Adipocyte (in vitro differentiated cells): ENCODE data around the gene TMEM45A.
A peak's percentile ranks its signal among the peaks of the same experiment; 100 is the strongest.

ENCODE experiments used
- DNase-seq: peaks from one replicate; pipeline ENCODE4 v3.0.0-alpha.2; 2015; ENCODE audit warnings: low read depth
- H3K27me3 ChIP-seq: replicated peaks from 2 replicates; pipeline ENCODE4 v1.7.0; 2013; ENCODE audit warnings: mild to moderate bottlenecking, low read length, moderate library complexity; ENCODE audit not compliant: control insufficient read depth, insufficient read depth
- H3K36me3 ChIP-seq: 2 replicates; pipeline ENCODE4 v1.7.0; 2013; ENCODE audit warnings: low read length, mild to moderate bottlenecking, moderate library complexity; ENCODE audit not compliant: control insufficient read depth, insufficient read depth, severe bottlenecking
- H3K4me1 ChIP-seq: 2 replicates; pipeline ENCODE4 v1.7.0; 2013; ENCODE audit warnings: mild to moderate bottlenecking, low read length, moderate library complexity; ENCODE audit not compliant: control insufficient read depth, insufficient read depth
- H3K4me3 ChIP-seq: 2 replicates; pipeline ENCODE4 v1.7.0; 2013; ENCODE audit warnings: mild to moderate bottlenecking, low read length, moderate library complexity
- H3K9ac ChIP-seq: 2 replicates; pipeline ENCODE4 v1.7.0; 2013; ENCODE audit warnings: mild to moderate bottlenecking, low read length, moderate library complexity
- H3K9me3 ChIP-seq: 2 replicates; pipeline ENCODE4 v1.7.0; 2013; ENCODE audit warnings: mild to moderate bottlenecking, low read length, moderate library complexity; ENCODE audit not compliant: control insufficient read depth

Gene TMEM45A

GRCh38 chr3:100518983-100519382 lies 26.6 kb downstream of the TMEM45A start:
- no peaks in the 10 kb centered on the region for H3K27me3 ChIP-seq

GRCh38 chr3:100521439-100521845 lies 29.0 kb downstream of the TMEM45A start:
- Histone ChIP-seq H3K36me3 (peaks cover 30% of the 10 kb centered on the region), H3K4me1 (peaks cover 53% of the 10 kb centered on the region), H3K27me3 (no peaks in the 10 kb centered on the region), H3K4me3 (no peak overlapping the region), H3K9ac (no peak overlapping the region), H3K9me3 (no peaks in the 10 kb centered on the region)
- no peak for DNase-seq

More at GRCh38 chr3:100518983-100519382, 26.6 kb downstream of the TMEM45A start:
- Histone ChIP-seq H3K9me3 (no peaks in the 10 kb centered on the region), H3K4me3 (peak overlapping the region; percentile 58), H3K36me3 (peaks cover 30% of the 10 kb centered on the region), H3K9ac (peak overlapping the region; percentile 41), H3K4me1 (peaks cover 42% of the 10 kb centered on the region)
- peak; percentile 45 for DNase-seq

DNA sequence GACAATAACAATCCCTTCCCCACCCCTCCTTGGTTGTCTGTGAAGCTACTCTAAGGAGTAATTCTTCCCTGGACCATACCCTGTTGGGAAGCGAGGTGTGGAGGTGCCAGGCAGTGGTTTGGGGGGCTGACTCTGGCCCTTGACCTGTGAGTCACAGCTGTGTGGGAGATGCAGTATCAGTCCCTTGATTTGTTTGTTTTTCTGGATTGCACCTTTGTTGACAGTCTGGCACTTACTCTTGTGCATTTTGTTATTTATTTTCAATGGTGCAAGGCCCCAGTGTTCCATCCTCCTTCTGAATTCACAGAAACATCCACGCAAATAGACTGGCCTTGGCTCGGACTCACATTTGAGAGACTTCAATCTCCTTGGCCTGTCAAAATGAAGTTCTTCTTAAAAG lies 29.7 kb downstream of the TMEM45A start:
- Histone ChIP-seq H3K4me1 (peaks cover 53% of the 10 kb centered on the region), H3K9ac (no peak overlapping the region)
- no peak for DNase-seq

DNA sequence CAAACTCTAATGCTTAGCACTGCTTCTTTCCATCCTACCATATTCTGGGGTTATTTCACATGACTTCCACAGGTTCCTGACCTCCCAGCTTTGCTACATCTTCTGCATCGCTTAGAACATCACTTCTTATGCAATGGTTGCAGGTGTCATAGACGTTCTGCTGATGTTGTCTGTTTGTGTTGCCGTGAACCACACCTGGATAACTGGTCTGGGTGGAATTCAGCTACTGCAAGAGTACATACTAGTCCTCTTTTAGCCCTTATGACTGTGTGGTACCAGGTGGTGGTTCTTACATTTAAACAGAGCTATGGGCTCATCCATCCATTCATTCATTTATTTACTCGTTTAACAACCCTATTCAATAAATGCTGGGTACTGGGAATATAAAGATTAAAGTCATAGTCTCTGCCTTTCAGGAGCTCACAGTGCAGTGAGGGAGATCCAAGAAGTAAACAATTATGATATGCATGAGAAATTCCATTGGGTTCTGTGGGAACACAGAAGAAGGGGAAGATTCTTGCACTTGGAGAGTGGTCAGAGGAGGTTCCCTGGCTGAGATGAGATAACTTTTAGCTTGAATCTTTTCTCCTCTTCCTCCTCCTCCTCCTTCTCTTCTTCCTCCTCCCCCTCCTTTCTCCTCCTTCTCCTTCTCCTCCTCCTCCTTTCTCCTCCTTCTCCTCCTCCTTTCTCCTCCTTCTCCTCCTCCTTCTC lies 30.8 kb downstream of the TMEM45A start:
- H3K36me3 ChIP-seq: peaks cover 30% of the 10 kb centered on the region
- peaks cover 53% of the 10 kb centered on the region for H3K4me1 ChIP-seq
- H3K4me3 ChIP-seq: no peak overlapping the region
- no peak overlapping the region for H3K9ac ChIP-seq
- no peaks in the 10 kb centered on the region for H3K27me3 ChIP-seq
- DNase-seq: no peak
- H3K9me3 ChIP-seq: no peaks in the 10 kb centered on the region

More for the DNA sequence above, 29.7 kb downstream of the TMEM45A start:
- Histone ChIP-seq H3K36me3 (peaks cover 30% of the 10 kb centered on the region), H3K27me3 (no peaks in the 10 kb centered on the region), H3K4me3 (no peak overlapping the region), H3K9me3 (no peaks in the 10 kb centered on the region)

- H3K36me3 ChIP-seq: peaks cover 24% of the 10 kb centered on the region
- H3K27me3 ChIP-seq: no peaks in the 10 kb centered on the region
- no peaks in the 10 kb centered on the region for H3K9me3 ChIP-seq
- H3K4me1 ChIP-seq: peaks cover 57% of the 10 kb centered on the region
- peak overlapping the region; percentile 59 for H3K4me3 ChIP-seq
- H3K9ac ChIP-seq: peak overlapping the region; percentile 84
- DNase-seq: peak; percentile 75
Measured at GRCh38 chr3:100525753-100526612, 33.6 kb downstream of the TMEM45A start.

GRCh38 chr3:100526613-100527346 lies 34.4 kb downstream of the TMEM45A start:
- H3K4me3 ChIP-seq: peak overlapping the region; percentile 59
- H3K27me3 ChIP-seq: no peaks in the 10 kb centered on the region
- H3K9ac ChIP-seq: peak overlapping the region; percentile 84
- H3K9me3 ChIP-seq: no peaks in the 10 kb centered on the region
- H3K4me1 ChIP-seq: peaks cover 65% of the 10 kb centered on the region
- H3K36me3 ChIP-seq: peaks cover 19% of the 10 kb centered on the region
- peak; percentile 65 for DNase-seq

DNA sequence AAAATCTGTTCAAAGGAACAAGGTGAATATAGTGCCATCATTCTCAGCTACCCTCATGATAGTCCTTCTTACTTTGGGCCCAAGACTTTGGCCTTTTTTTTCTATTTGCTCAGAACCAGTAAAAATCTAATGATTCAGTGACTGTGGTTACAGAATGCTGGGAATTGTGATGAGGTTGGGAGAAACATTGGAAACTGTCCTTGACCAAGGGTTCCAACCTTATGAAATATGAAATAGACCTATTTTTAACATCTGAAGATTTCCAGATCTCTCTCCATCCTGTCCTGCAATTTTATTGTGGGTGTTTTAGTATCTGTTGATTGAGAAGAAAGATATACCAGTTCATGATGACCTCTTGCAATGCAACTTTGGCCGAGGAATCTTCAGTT lies 34.9 kb downstream of the TMEM45A start:
- Histone ChIP-seq H3K27me3 (no peaks in the 10 kb centered on the region), H3K9me3 (no peaks in the 10 kb centered on the region), H3K36me3 (peaks cover 16% of the 10 kb centered on the region), H3K4me3 (peak overlapping the region; percentile 2), H3K9ac (peak overlapping the region; percentile 72), H3K4me1 (peaks cover 71% of the 10 kb centered on the region)
- no peak for DNase-seq

DNA sequence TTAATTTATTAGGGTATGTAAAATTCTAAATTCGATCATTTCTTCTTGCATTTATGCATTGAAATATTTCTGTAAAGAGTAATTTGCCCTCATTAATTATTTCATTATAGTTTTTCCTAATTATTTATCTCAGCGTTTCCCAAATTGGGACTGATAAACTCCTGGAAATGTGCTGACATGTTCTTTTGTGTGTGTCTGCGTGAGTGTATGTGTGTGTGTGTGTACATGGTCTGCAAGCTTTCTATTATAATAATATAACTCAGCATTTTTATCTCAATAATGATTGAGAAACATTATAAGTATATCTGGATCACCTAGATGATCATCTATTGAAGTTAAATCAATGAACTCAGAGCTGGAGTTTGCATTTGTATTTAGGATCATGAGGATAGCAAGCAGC lies 38.7 kb downstream of the TMEM45A start:
- Histone ChIP-seq H3K9me3 (no peaks in the 10 kb centered on the region), H3K27me3 (no peaks in the 10 kb centered on the region), H3K36me3 (no peaks in the 10 kb centered on the region), H3K9ac (no peak overlapping the region), H3K4me3 (no peak overlapping the region), H3K4me1 (peaks cover 94% of the 10 kb centered on the region)
- no peak for DNase-seq

DNA sequence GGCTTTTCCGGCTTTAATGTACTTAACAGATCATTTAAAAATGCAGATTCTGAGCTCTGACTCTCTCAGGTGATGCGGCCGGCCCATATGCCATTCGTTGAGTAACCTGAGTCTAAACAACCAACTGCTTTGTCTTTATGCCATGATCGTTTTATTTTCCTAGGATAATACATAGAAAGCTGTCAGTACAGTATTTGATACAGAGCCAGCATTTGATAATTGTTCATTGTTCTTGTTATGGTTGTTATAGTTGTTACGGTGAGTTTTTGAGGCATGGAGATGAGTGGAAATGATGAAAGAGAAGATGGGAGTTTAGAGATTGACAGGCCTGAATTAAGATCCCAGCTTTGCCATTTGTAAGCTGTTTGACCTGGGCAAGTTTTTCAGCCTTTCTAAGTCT lies 40.0 kb downstream of the TMEM45A start:
- no peak for DNase-seq
- Histone ChIP-seq H3K9ac (peak overlapping the region; percentile 33), H3K4me1 (peaks cover 89% of the 10 kb centered on the region), H3K36me3 (no peaks in the 10 kb centered on the region), H3K4me3 (no peak overlapping the region), H3K27me3 (no peaks in the 10 kb centered on the region), H3K9me3 (no peaks in the 10 kb centered on the region)

- H3K36me3 ChIP-seq: no peaks in the 10 kb centered on the region
- H3K4me1 ChIP-seq: peaks cover 82% of the 10 kb centered on the region
- no peak overlapping the region for H3K4me3 ChIP-seq
- peak overlapping the region; percentile 36 for H3K9ac ChIP-seq
- no peaks in the 10 kb centered on the region for H3K27me3 ChIP-seq
- H3K9me3 ChIP-seq: no peaks in the 10 kb centered on the region
- peak; percentile 80 for DNase-seq
Measured at GRCh38 chr3:100533176-100533575, 40.8 kb downstream of the TMEM45A start.

DNA sequence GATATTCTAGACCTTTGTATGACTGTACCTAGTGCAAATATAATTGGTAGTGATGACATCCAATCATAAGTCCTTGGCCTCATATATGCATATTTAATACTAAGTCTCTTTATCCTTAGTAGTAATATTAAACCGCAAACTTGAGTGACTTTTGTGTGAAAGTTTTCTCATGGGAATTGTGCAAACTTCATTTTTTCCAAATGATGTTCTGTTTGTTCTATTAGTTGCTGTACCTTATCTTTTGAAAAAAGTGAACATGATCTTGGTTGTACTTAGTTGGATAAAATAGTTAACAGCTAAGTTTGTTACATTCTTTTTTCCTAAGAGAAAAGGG lies 43.2 kb downstream of the TMEM45A start:
- H3K4me3 ChIP-seq: peak overlapping the region; percentile 43
- H3K9ac ChIP-seq: peak overlapping the region; percentile 62
- H3K4me1 ChIP-seq: peaks cover 63% of the 10 kb centered on the region
- no peaks in the 10 kb centered on the region for H3K9me3 ChIP-seq
- no peak for DNase-seq
- peaks cover 6% of the 10 kb centered on the region for H3K36me3 ChIP-seq
- H3K27me3 ChIP-seq: no peaks in the 10 kb centered on the region
